ENCODE results near the gene KDM4C.
A peak's percentile ranks its signal among the peaks of the same experiment; 100 is the strongest.

Gene KDM4C

DNA sequence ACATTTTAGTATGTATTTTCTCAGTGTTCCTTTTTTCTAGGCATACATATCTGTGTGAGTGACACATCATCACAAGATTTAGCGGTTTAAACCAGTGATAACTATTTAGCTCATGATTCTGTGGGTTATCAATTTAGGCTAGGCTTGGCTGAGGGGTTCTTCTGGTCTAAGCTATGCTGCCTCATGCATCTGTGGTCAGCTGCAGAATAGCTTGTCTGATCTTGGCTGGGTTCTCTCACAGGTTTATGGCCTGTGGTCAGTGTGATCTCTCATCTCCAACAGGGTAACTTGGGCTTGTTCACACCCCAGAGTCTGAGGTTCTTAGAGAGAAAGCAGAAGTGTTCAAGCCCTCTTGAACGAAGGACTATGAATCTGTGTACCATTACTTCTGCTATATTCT, 363.3 kb downstream of the KDM4C start:
- H3K36me3 ChIP-seq = no peaks in the 10 kb centered on the region
- no peak overlapping the region for H3K4me3 ChIP-seq (ENCODE audit: low read depth, low read length)
- no peaks in the 10 kb centered on the region; the same call in 1 of the 2 replicates for H3K9me3 ChIP-seq
- H3K27me3 ChIP-seq = no peaks in the 10 kb centered on the region
- TF ChIP-seq, protein P1, sequence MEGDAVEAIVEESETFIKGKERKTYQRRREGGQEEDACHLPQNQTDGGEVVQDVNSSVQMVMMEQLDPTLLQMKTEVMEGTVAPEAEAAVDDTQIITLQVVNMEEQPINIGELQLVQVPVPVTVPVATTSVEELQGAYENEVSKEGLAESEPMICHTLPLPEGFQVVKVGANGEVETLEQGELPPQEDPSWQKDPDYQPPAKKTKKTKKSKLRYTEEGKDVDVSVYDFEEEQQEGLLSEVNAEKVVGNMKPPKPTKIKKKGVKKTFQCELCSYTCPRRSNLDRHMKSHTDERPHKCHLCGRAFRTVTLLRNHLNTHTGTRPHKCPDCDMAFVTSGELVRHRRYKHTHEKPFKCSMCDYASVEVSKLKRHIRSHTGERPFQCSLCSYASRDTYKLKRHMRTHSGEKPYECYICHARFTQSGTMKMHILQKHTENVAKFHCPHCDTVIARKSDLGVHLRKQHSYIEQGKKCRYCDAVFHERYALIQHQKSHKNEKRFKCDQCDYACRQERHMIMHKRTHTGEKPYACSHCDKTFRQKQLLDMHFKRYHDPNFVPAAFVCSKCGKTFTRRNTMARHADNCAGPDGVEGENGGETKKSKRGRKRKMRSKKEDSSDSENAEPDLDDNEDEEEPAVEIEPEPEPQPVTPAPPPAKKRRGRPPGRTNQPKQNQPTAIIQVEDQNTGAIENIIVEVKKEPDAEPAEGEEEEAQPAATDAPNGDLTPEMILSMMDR (IDR thresholded peaks at IDR 0.05; ENCODE audit: low read depth, low read length) = no peak
- no peaks in the 10 kb centered on the region; the same call in 1 of the 2 replicates for H3K4me1 ChIP-seq
- no peak for DNase-seq

DNA sequence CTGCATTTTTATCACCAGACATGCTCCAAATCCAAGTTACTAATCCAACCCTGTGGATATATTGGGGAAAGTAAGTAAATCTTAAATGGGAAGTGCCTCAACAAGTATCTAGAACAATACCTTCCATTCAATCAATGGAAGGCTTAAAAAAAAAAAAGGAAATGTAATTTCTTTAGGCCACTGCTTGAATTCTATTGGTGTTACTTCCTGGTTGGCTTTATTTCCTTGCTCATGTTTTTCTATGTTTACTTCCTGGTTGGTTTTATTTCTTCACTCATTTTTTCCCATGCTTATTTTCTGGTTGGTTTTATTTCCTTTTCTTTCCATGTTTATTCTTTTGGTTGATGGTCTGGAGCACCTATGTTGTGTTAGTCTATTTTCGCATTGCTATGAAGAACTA, 363.9 kb downstream of the KDM4C start:
- H3K9me3 ChIP-seq = no peaks in the 10 kb centered on the region; the same call in 1 of the 2 replicates
- no peaks in the 10 kb centered on the region for H3K27me3 ChIP-seq
- TF ChIP-seq, protein P1 (IDR thresholded peaks at IDR 0.05; ENCODE audit: low read depth, low read length) = no peak
- H3K36me3 ChIP-seq = no peaks in the 10 kb centered on the region; the same call in 1 of the 2 replicates
- no peak for DNase-seq
- no peaks in the 10 kb centered on the region; the same call in 1 of the 2 replicates for H3K4me1 ChIP-seq
- H3K4me3 ChIP-seq (ENCODE audit: low read depth, low read length) = no peak overlapping the region

DNA sequence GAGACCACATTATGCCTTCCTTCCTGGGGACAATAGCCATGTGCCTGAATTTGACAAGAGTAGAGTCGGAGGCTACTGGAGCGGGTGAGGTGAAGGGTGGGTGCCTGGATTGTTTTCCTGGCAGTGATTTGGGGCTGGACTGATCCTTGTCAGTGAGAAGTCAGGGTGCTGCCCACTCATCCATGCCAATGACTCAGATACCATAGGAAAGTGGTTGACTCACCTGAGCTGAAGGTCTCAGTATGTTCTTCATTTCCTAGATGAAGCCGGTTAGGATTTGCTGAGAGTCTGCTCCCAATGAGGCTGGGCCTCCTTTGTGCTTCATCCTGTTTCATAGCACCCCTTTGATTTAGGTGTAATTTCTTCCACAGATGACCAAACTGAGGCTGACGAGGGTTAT, 366.0 kb downstream of the KDM4C start:
- DNase-seq = no peak

DNA sequence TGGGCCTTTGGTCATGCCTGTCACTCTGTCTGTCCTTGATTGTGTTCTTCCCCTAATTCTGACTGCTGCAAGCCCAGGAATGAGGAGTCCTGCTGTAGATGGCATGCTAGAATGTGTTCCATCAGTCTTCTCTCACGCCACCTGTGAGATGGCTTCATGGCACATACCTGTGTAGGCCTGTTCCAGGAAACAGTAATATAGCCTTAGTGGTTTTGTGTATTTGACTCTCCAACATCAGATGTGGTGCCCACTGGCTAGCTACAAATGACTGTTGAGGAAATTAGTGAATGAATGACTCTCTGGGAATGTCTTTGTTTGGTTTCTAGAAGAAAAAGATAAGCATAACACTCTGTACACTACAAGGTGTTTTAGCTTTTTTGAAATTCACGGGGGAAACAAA, 367.5 kb downstream of the KDM4C start:
- TF ChIP-seq, protein P1 (IDR thresholded peaks at IDR 0.05; ENCODE audit: low read depth, low read length) = no peak

More for the DNA sequence above, 366.0 kb downstream of the KDM4C start:
- Histone ChIP-seq H3K9me3 (no peaks in the 10 kb centered on the region; the same call in 1 of the 2 replicates), H3K27me3 (no peaks in the 10 kb centered on the region), H3K4me1 (no peaks in the 10 kb centered on the region; the same call in 1 of the 2 replicates), H3K36me3 (no peaks in the 10 kb centered on the region; the same call in 1 of the 2 replicates), H3K4me3 (ENCODE audit: low read depth, low read length) (no peak overlapping the region)
- TF ChIP-seq, protein P1 (IDR thresholded peaks at IDR 0.05; ENCODE audit: low read depth, low read length) = no peak

DNA sequence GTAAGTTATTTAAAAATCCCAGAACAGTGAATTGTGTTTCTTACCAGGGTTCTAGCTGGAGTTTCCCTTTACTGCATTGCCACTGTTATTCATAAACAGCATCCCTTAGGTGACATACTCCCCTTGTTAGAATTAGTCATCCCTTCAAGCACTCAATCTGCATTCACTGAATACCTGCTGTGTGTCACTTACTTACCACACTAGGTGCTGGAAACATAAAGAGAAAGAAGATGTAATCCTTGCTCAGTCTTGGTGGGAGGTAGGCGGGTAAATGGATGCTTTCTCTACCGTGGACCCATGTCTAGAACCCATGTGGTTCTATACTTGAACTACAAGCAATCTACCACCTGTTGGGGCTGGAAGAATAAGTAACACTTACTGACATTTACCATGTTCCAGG, 371.6 kb downstream of the KDM4C start:
- Histone ChIP-seq H3K9me3 (no peaks in the 10 kb centered on the region; the same call in 1 of the 2 replicates), H3K36me3 (no peaks in the 10 kb centered on the region; the same call in 1 of the 2 replicates), H3K27me3 (no peaks in the 10 kb centered on the region), H3K4me1 (peaks cover 6% of the 10 kb centered on the region), H3K4me3 (ENCODE audit: low read depth, low read length) (no peak overlapping the region)
- DNase-seq = no peak
- TF ChIP-seq, protein P1 (IDR thresholded peaks at IDR 0.05; ENCODE audit: low read depth, low read length) = no peak

More for the DNA sequence above, 367.5 kb downstream of the KDM4C start:
- Histone ChIP-seq H3K36me3 (no peaks in the 10 kb centered on the region; the same call in 1 of the 2 replicates), H3K27me3 (no peaks in the 10 kb centered on the region), H3K4me3 (ENCODE audit: low read depth, low read length) (no peak overlapping the region), H3K9me3 (no peaks in the 10 kb centered on the region; the same call in 1 of the 2 replicates), H3K4me1 (peaks cover 4% of the 10 kb centered on the region)
- DNase-seq = no peak

DNA sequence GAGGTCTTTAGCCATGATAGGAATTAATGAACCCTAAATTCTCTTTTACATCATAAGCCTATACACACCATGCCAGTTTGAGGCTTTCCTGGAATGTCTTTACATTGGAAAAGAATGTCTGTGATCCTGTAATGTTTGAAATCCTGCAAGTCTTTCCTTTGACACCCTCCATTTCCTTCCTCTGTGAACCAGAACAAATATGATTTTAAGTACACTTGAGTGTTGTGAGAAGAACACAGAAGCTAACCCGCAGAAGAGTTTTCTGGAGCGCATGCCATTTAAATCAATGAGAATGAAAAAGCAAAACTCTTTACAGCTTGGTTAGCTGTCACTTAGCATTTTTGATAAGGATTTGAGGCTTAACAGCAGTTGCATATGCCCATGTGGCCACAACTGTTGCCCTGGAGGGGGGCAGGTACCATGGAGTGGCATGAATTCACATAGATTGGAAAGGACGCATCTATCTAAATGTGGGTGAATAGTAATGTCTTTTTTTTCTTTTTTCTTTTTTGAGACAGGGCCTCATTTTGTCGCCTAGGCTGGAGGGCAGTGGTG, 372.6 kb downstream of the KDM4C start:
- peaks cover 6% of the 10 kb centered on the region for H3K4me1 ChIP-seq
- H3K4me3 ChIP-seq (ENCODE audit: low read depth, low read length) = no peak overlapping the region
- peak; percentile 19 for DNase-seq
- no peaks in the 10 kb centered on the region for H3K27me3 ChIP-seq
- H3K36me3 ChIP-seq = no peaks in the 10 kb centered on the region; the same call in 1 of the 2 replicates
- H3K9me3 ChIP-seq = no peaks in the 10 kb centered on the region
- TF ChIP-seq, protein P1 (IDR thresholded peaks at IDR 0.05; ENCODE audit: low read depth, low read length) = no peak

Data from BE2C (cell line).